RPMI7951 (cell line): ENCODE data around the gene MXD4. TPM values are rescaled to one million over a fixed set of nuclear protein-coding genes. Genes with fewer than 3 reads are reported as not detected.

Experiments
- DNase-seq: peaks from one replicate; pipeline ENCODE4 v3.0.0-alpha.2; 2012; ENCODE audit warnings: low read depth
- total RNA-seq: library from RNA; depleted of rRNA; stranded (reverse); fragments of >200 nt; shearing (Covaris generic); gene quantifications from 2 replicates; pipeline ENCODE4 v1.2.3, GENCODE V29; 2014

MXD4 gene
- total RNA-seq, 1 experiment from 2014 or later: 17.2 TPM

DNA sequence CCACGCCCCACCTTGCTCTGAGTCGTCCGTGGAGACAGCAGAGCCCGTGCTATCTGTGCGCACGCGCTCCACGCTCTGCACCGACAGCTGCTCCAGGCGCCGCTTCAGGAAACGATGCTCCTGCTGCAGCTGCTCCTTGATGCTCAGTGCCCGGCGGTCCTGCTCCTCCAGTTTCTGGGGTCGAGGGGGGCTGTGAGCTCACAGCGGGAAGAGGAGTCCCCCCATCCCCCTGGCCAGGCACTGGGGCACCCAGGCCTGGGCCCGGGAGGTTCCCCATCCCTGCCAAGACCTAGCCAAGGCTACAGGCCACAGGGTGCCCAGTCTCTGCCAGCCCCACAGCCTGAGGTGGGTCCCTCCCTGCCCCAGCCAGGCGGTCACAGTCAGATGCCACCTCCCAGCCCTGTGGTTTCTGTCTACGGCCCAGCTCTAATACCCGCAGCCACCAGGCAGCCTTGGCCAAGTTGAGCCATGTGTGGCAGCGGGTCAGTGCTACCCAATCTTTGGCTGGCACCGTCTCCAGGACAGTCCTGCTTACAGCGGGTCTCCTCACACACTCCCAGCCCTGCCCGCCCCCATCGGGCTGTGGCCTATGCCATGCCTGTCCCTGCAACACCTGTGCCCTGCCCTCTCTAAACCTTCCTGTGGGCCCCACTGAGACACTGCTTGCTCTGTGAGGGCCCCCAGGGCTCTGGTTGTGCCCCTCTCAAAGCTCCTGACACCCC lies 10.7 kb downstream of the MXD4 start:
- DNase-seq: no peak

DNA sequence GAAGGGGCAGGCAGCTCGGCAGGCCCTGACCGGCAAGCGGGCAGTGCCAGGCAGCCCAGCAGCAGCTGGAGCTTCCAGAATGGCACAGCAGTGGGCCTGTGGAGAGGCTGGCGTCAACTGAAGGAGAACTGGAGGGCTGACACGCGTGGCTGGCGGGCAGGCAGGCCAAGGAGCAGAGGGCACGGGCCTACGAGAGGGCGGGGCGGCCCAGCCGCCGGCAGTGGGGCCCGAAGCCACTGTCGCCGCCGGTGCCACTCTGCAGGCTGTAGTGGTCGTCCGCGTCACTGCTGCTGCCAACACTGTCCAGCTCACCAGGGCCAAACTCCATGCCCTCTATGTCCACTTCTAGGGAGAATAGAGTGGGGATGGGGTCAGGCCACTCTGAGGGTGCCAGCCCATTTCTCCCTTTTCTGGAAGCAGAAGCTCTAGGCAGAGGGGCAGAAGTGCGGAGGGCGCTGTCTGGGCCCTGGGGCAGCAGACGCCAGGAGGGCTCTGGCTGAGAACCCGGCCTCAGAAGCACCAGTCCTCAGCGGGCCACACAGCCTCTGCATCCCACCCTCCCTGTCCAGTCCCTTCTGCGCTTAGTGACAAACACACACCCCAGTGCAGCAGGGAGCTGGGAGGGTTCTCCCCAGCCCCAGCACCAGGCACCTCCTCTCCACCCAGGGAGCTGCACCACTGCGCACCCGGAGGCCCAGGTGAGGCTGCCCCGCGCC lies 11.4 kb downstream of the MXD4 start:
- no peak for DNase-seq

DNA sequence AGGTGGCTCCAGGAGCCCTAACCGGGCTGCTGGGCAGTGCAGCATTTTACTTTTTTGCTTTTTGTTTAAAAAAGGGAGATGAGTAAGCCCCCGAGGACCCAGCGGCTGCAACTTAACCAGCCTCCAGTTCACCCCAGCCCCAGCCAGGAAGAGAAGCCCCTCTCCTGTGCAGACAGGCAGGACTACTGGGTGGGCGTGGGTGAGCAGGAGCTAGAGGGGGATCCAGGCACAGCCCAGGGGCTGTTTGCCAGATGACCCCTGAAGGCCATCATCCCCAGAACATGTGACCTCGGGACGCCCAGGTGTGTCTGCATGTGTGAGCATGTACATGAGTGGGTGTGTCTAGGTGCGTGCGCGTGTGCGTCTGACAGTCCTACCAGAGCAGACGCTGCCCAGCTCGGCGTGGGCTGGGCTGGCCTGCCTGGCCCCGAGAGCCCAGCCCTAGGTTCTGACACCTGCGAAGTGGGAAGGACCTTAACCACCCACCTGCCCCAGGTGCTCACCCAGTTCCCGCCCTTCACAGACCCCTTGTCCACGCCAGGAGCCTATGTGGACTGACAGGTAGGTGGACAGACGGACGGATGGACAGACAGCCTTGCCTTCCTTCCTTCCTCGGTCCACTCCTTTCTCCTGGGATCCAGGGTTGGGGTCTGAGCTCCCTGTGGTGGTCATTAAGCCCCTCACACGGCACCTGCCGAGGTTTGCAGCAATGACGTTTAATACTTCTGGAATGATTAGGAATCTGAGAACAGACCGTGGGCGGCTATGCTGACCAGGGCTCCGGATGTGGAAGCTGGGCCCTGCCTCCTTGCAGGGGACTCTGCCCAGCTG lies 12.2 kb downstream of the MXD4 start:
- DNase-seq: no peak

DNA sequence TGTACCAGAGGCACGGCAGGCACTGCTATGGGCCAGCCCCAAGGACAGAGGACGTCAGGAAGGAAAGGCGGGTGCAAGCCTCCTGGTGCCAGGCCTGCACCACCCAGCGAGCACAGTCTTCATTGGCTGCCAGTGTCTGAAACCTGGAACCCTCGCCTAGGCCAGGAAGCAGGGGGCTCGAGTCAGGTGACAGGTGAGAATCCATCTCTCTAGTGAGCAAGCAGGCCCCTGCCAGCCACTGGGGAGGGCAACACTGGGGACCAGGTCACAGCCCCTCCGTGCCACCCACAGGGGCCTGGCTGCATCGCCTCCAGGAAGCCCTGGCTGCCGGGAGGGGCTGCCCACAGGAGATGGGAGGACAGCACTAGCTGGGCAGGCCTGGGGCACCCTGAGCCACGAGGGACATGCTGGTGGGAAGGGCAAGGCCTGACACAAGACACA lies 13.1 kb downstream of the MXD4 start:
- no peak for DNase-seq

DNA sequence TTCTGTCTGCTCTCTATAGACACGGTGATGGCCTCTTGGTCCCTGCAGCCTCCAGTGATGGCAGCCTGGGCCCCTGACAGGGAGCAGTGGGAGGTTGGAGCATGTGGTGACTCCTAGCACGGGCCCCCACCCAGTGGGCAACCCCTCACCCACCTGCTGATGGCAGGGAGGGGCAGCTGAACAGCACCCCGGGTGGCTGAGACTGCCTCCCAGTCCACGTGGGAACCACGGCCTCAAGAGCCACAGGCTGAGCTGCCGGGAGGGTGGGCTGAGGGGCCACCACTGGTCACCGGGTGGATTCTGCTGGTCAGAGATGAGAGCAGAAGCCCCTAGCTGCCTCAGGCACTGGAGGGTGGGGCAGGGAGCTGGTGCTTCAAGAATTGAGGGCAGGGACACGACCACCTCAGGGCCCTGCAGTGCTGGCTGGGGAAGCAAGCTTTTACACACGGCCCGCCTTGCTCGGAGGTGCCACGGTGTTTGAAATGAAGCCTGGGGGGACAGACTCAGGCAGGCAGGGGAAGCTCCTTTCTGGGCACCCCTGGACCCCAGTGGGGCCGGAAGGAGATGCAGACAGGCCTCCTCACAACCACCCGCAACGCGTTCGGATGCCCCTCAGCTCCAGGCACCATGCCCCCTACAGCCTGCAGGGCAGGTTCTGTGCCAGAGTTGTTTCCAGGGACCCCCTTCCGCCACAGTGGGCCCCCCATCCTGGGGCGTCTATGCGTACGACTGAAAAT lies 13.7 kb downstream of the MXD4 start:
- DNase-seq: no peak

DNA sequence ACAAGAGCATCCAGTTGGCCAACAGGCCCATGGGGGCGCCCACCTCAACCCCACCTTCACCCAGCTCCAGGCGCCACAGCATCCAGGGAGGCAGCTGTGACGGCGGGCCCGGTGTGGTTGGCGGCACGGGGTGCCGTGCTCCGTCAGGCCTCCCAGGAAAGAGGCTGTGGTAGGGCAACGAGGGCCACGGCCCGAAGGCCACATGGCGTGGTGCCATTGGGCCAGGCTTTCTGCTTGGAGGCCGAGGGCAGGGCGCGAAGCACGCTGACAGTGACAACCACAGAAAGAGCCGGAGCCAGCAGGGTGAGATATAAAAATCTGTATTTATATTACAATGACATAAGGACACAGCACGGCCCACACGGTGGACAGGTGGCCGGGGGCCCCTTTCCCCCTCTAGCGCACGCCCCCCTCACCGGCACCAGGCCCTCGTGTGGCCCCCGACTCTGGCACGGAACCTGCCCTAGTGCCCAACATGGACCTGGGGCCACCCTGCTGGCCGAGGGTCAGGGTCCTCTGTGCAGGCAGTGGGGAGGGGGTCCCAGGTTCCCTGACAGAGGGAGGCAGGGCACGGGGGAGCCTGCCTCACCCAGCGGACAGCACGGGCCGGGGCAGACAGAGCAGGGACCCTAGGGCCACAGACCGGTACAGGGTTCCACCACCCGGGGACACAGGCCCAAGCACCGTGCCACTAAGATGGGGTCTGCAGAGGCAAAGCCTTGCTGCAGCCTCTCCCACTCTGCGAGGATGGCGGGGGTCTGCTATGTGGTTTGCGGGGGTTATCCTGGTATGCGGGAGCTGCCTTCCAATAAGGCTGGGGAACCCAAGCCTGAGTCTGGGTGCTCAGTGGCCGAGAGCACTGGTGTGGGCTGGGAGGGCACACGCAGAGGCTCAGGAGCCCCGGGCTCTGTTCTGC lies 14.5 kb downstream of the MXD4 start:
- DNase-seq: no peak

DNA sequence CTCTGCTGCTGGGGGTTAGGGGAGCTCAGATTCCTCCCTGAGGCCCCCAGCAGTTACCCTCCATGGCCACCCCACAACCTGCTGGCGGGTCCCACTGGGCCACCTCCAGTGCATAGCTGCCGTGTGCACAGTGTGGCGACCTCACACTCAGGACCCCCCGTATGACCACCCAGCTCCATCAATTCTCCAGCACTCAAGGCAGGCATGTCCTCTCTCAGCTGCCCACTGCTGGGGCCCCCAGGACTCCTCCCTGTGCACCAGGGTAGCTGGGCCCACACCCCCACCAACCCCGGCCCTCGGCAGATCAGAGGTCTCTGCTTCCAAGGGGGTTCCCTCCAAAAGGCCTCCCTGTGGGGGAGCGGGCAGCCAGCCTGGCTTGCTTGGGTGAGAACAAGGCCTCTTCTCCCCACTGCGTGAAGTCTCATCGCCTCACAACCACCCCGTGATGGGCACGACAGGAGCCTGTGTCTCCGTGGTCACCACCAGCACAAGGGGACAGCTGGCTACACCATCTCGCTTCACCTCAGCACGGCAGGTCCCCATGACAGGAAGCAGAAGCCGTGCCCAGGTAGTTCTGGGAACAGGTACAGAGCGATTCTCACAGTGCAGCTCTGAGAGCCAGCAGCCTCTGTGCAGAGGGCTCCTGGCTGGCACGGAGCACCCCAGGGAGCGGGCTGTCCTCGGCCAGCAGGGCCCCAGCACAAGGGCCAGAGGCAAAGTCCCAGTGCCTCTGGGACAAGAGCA lies 15.4 kb downstream of the MXD4 start:
- DNase-seq: no peak

DNA sequence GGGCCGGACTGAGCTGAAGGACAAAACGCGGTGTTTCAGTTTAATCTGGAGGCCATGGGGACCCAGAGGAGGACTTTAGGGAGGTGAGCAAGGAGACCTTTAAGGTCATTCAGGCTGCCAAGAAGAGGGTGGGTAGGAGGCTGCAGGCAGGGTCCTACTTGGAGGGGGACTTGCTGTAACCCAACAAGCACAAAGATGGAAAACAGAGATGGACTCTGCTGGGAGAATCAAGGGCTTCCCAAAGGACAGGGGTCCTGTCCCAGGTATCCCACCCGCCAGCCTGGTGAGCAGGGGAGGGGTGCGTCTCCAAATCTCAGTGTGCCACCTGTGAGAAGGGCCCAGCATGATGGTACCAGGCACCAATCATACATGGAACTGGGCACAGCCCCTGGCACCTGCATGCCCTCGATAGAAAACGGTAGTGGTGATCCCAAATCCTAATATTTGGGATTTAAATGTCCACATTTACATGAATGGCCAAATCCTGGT lies 16.1 kb downstream of the MXD4 start:
- DNase-seq: no peak

DNA sequence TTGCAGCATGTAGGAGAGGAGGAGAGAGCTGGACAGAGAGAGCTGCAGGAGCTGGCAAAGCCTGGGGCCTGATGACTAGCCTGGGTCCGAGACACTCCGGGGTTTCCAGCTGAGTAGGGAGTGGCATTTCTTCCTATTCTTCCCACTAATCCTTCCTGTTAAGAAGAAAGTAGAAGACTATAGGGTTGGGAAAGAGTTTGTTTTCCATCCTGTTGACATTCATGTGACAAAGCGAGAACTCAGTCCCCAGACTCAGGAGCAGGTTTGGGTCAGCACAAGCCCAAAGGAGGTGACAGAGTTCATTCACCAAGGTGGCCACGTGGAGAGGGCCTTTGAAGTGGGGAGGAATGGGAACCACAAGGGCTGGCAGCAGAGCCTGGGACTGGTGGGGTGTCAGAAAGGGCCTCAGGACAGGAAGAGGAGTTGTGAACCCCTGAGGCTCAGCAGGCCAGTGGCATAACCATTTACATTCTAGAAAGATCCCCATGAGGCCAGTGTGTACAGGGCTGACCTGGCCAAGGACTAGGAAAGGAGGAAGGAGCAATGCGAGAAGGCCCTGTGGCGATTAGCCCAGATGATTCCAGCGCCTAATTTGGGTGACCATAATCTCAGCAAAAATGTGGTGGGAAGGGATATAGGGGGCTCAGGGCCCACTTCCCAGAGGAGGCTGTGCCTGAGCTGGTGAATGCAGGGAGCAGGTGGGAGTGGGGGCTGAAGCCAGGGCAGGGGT lies 16.7 kb downstream of the MXD4 start:
- peak; percentile 5 for DNase-seq

DNA sequence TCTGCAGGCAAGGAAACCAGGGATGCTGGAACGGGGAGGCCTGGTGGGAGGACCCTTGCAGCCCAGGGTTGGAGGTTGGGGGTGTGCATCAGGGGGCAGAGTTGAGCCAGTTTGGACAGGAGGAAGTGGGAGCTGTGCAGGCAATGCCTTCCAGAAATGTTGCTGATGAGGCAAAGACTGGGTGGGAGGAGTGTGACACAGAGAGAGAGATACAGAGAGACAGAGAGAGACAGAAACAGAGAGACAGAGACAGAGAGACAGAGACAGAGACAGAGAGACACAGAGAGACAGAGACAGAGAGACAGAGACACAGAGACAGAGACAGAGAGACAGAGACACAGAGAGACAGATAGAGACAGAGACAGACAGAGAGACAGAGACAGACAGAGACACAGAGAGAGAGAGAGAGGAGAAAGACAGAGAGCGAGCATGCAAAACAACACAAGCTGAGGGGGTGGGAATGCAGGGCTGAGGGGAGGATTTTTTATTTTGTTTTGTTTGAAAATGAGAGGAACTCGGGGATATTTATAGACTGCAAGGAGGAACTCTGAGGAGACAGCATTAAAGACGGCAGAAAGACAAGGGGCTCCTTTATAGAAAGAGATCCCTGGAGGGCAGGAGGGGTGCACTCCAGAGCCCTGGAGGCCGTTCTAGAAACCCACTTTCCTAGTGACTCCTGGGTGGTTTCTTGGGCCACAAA lies 18.1 kb downstream of the MXD4 start:
- peak; percentile 43 for DNase-seq

DNA sequence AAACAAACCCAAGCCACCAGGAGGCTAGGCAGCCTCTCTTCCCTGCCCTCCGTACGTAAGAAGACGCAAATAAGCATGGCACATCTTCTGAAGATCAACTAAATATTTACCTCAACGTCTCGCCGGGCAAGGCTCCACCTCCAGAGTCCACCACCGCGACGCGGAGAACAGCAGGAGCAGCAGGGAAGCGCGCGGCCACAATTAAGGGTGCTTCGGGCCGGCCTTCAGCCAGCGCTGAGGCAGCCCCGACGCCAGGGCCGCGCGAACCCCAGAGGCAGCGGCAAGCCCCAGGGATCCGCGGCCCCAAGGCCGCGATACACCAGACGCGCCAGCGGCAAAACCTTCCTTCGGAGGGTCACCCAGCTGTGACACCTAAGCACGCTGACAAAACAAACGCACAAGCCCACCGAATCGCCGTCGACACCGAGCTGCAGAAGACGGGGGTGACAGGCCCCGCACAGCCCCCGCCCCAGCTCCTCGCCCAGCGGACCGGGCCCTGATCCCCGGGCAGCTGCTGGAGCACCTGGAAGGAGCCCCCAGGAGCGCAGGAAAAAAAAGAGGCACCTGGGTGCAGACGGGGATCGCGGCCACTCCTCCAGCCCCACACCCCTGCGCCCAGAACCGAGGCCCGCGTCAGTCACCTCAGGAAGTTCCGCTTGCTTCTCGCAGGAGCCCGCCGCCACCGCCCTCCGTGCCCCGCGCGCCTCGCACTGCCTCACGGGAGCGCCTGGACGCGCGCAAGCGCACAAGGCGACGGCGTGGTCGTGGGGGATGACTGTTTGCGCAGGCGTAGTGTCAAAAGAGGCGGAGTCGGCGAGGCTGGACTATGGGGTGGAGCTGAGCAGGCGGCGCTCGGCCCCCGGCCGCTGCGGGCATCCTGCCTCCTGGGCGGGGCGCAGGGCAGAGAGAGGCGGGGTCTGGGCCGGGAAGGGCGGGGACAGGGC lies 20.2 kb downstream of the MXD4 start, which contains the start of the genes HAUS3 and POLN:
Gene HAUS3, minus strand, starts transcription at position 712 of the 944 bp plus-strand sequence. CDS start 1,175 bp downstream, outside the sequence.
Gene POLN, minus strand, starts transcription at position 712 of the 944 bp plus-strand sequence. CDS start 12,890 bp downstream, outside the sequence.
- DNase-seq: peak; percentile 91

DNA sequence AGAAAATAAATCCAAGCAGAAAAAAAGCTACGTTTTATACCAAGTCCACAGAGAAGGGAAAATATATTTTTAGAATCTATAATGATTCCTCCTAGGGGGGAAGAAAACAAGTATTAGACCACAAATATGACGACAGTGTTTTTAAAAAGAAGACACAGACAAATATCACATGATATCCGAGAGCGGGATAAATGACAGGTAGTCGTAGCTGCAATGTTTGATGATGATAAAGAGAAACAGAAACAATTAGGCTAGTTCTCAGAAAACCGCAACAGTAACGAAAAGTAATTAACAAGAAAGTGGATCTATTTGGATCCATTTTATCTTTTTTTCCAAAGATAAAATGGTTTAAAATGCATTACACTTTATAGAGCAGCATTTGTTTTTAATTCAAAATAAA lies 20.9 kb downstream of the MXD4 start:
- no peak for DNase-seq

DNA sequence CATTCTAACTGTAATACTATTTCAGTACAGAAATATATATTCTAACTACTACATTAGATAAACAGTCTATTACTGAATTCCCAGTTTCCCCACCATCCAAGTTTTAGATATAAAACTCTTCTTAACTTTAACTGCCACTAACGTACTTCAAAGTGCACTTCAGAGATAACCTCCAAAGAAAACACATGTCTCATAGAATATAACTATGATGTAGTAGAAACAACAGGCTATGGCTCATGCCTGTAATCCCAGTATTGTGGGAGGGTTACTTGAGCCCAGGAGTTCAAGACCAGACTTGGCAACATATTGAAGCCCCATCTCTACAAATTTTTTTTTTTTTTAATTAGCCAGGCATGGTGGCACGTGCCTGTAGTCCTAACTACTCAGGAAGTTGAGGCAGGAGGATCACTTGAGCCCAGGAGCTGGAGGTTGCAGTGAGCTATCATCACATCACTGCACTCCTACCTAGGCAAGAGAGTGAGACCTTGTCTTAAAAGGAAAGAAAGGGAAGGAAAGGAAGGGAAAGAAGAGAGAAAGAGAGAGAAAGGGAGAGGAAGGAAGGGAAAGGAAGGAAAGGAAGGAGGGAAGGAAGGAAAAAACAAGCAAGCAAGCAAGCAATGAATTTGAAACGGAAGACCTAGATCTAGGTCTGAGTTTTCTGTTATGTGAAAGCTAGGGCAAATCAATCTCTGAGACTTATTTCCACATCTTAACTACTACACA lies 24.8 kb downstream of the MXD4 start:
- DNase-seq: no peak

DNA sequence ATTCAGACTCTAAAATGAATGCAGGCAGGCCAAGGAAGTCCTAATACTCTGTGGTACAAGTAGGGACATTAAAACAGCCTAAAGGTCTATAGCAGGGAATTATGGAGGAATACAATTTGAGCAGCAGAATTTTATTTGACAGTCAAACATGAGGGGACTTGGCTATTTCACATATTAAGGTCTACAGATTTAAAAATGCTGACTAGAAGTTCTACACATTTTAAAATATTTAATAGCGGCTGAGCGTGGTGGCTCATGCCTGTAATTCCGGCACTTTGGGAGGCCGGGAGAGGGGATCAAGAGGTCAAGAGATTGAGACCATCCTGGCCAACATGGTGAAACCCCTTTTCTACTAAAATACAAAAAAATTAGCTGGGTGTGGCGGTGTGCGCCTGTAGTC lies 30.8 kb downstream of the MXD4 start:
- no peak for DNase-seq

DNA sequence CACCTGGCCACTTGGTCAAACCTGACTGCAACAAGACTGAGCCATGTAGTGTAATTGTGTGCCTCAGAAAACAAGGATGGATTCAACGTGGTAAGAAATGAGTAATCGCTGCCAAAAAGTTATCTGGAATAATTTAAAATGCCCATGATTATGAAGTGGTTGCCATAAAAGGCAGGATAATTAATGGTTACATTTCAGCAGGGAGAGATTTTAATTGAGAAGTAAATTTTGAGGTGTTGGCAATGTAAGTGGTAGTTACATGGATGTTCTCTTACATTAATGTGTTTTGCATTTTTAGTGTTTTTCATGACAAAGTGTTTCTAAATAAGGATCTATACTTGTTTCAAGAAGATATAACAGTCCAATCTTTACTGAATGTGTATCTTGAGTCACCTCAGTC lies 35.6 kb downstream of the MXD4 start:
- DNase-seq: no peak

DNA sequence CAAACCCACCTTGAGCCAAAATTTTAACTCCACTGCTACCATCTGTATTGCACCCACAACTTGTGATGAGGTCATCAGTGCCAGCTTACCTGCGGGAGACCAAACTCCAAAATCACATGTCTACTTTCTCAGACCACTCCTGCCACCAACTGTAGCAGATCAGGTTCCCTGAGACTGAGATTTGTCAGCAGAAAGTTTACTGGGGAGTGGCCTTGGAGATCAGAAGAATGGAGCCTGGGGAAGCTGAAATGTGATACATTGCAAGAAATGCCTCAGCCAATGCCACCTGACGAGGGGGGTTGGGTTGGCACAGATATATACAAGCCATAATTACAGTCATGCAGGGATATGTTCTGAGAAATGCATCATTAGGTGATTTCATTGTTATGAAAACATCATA lies 39.1 kb downstream of the MXD4 start:
- no peak for DNase-seq
